Gastroesophageal sphincter (tissue), 3 donors: ENCODE measurements around the gene FASTKD3.

Source experiments
- CTCF ChIP-seq, 4 experiments: fragments of 200-600 bp in 2 of 4; fragments of 450-650 bp in 2 of 4; sonication (generic) in 1 of 4; IDR thresholded peaks; one replicate each; pipeline ENCODE4 v1.5.1; 2017 to 2019; ENCODE audit warnings: antibody characterized with exemption in 4 of 4, mild to moderate bottlenecking in 2 of 4, moderate library complexity in 2 of 4
- POLR2A ChIP-seq, 2 donors: fragments of 450-650 bp; IDR thresholded peaks; one replicate each; pipeline ENCODE4 v1.6.1; 2017; ENCODE audit warnings: antibody characterized with exemption in 2 of 2, mild to moderate bottlenecking in 2 of 2, moderate library complexity in 1 of 2

GRCh38 chr5:7811715-7812114 is 57.1 kb downstream of the FASTKD3 start:
- TF ChIP-seq POLR2A (IDR thresholded peaks at IDR 0.05) = no peak
- no peak for TF ChIP-seq CTCF (IDR thresholded peaks at IDR 0.05)
